SK-N-SH (cell line): ENCODE results near the gene DEFB114. TPM values are rescaled to one million over a fixed set of nuclear protein-coding genes. Genes with fewer than 3 reads are reported as not detected.

Experiments
- CTCF ChIA-PET: fragments of 300-600, 350-600 bp; formaldehyde crosslinking; extraction: SDS; loops from one replicate; lab custom pipeline; 2021; lab: Yijun Ruan, JAX
- POLR2A ChIA-PET: fragments of 350-600 bp; sonication (Branson Sonifier 250); formaldehyde crosslinking; extraction: SDS; loops from one replicate; lab custom pipeline; 2020; ENCODE audit warnings: antibody characterized with exemption, inconsistent platforms; lab: Yijun Ruan, JAX
- DNase-seq: peaks from one replicate; pipeline ENCODE4 v3.0.0; 2012
- H2AFZ ChIP-seq: fragments of 200-600 bp; sonication (generic); 2 replicates; pipeline ENCODE4 v1.8.1; 2016; ENCODE audit warnings: antibody characterized with exemption, mild to moderate bottlenecking, low read depth
- H3F3A ChIP-seq: fragments of 200-600 bp; sonication (generic); replicated peaks from 2 replicates; pipeline ENCODE3; 2016; ENCODE audit warnings: antibody characterized with exemption, mild to moderate bottlenecking; ENCODE audit not compliant: insufficient read depth
- H3K27ac ChIP-seq, 2 experiments: fragments of 200-500 bp in 1 of 2; fragments of 200-600 bp in 1 of 2; sonication (Bioruptor generic) in 1 of 2; sonication (generic), shearing (Covaris generic) in 1 of 2; 2 replicates each; pipeline versions ENCODE4 v1.5.1 to v1.6.1; 2014 to 2016; ENCODE audit warnings: low read depth in 2 of 2, inconsistent platforms in 1 of 2, low read length in 1 of 2, mild to moderate bottlenecking in 1 of 2, mixed read lengths in 1 of 2
- H3K27me3 ChIP-seq: fragments of 200-600 bp; sonication (generic), shearing (Covaris generic); 2 replicates; pipeline ENCODE4 v1.6.1; 2016; ENCODE audit warnings: mixed run types; ENCODE audit not compliant: insufficient read depth
- H3K36me3 ChIP-seq, 2 experiments: fragments of 200-500 bp in 1 of 2; fragments of 200-600 bp in 1 of 2; sonication (Bioruptor generic) in 1 of 2; sonication (generic) in 1 of 2; replicated peaks in 1 of 2; 2 replicates each; pipeline versions ENCODE3 to v1.5.1; 2014 to 2016; ENCODE audit warnings: low read length in 1 of 2, mild to moderate bottlenecking in 1 of 2; ENCODE audit not compliant: insufficient read depth in 2 of 2, control insufficient read depth in 1 of 2
- H3K4me1 ChIP-seq, 2 experiments: fragments of 200-500 bp in 1 of 2; fragments of 200-600 bp in 1 of 2; sonication (Bioruptor generic) in 1 of 2; sonication (generic), shearing (Covaris generic) in 1 of 2; 2 replicates each; pipeline versions ENCODE4 v1.5.1 to v1.6.1; 2014 to 2016; ENCODE audit warnings: low read depth in 1 of 2, low read length in 1 of 2, mixed run types in 1 of 2; ENCODE audit not compliant: insufficient read depth in 2 of 2, control insufficient read depth in 1 of 2
- H3K4me2 ChIP-seq: fragments of 200-600 bp; sonication (generic), shearing (Covaris generic); 2 replicates; pipeline ENCODE4 v1.6.1; 2017; ENCODE audit warnings: mixed run types
- H3K4me3 ChIP-seq, 2 experiments: fragments of 200-500 bp in 1 of 2; fragments of 200-600 bp in 1 of 2; sonication (Bioruptor generic) in 1 of 2; sonication (generic), shearing (Covaris generic) in 1 of 2; 2 replicates each; pipeline versions ENCODE4 v1.5.1 to v1.8.1; 2014 to 2016; ENCODE audit warnings: low read depth in 2 of 2, inconsistent platforms in 1 of 2, low read length in 1 of 2, mild to moderate bottlenecking in 1 of 2, mixed read lengths in 1 of 2, moderate library complexity in 1 of 2
- H3K79me2 ChIP-seq: fragments of 200-600 bp; sonication (generic); 2 replicates; pipeline ENCODE4 v1.8.1; 2017; ENCODE audit warnings: mild to moderate bottlenecking; ENCODE audit not compliant: insufficient read depth
- H3K9ac ChIP-seq: fragments of 200-600 bp; sonication (generic); 2 replicates; pipeline ENCODE4 v1.6.1; 2017; ENCODE audit warnings: mixed run types
- H3K9me2 ChIP-seq: fragments of 200-600 bp; sonication (generic); 2 replicates; pipeline ENCODE4 v1.6.1; 2017; ENCODE audit warnings: mixed run types
- H3K9me3 ChIP-seq: fragments of 200-600 bp; sonication (generic); 2 replicates; pipeline ENCODE4 v1.6.1; 2017; ENCODE audit warnings: mixed run types, mild to moderate bottlenecking, moderate library complexity
- H4K20me1 ChIP-seq: fragments of 200-600 bp; sonication (generic); 2 replicates; pipeline ENCODE4 v1.6.1; 2017; ENCODE audit warnings: mild to moderate bottlenecking, mixed run types; ENCODE audit not compliant: insufficient read depth
- CHD2 ChIP-seq: fragments of 150-350 bp; IDR thresholded peaks from 2 replicates; pipeline ENCODE4 v1.6.1; 2018; ENCODE audit warnings: low read length; ENCODE audit not compliant: partially characterized antibody
- ELF1 ChIP-seq: IDR thresholded peaks from 2 replicates; pipeline ENCODE4 v1.4.0; 2012
- EP300 ChIP-seq, 2 experiments: IDR thresholded peaks; 2 replicates each; pipeline versions ENCODE4 v1.4.0 to v1.6.1; 2012; ENCODE audit warnings: borderline replicate concordance in 1 of 2, low read depth in 1 of 2, low read length in 1 of 2
- FOSL2 ChIP-seq: IDR thresholded peaks from 2 replicates; pipeline ENCODE4 v1.4.0; 2012; ENCODE audit warnings: low read depth, mild to moderate bottlenecking, moderate library complexity, borderline replicate concordance
- FOXM1 ChIP-seq: IDR thresholded peaks from 2 replicates; pipeline ENCODE4 v1.4.0; 2012; ENCODE audit warnings: low read depth, mild to moderate bottlenecking
- GABPA ChIP-seq: IDR thresholded peaks from 2 replicates; pipeline ENCODE4 v1.4.0; 2012; ENCODE audit warnings: low read depth, mild to moderate bottlenecking
- GATA2 ChIP-seq: sonication (generic); formaldehyde crosslinking; IDR thresholded peaks from 2 replicates; pipeline ENCODE4 v1.5.0; 2020; ENCODE audit warnings: mild to moderate bottlenecking, missing genetic modification reagents
- MXI1 ChIP-seq: IDR thresholded peaks from 2 replicates; pipeline ENCODE4 v1.6.1; 2012; ENCODE audit warnings: mild to moderate bottlenecking, low read depth, low read length, improper control_type of control experiment
- NFIC ChIP-seq: IDR thresholded peaks from 2 replicates; pipeline ENCODE4 v1.4.0; 2012; ENCODE audit warnings: borderline replicate concordance
- NRF1 ChIP-seq: IDR thresholded peaks from 2 replicates; pipeline ENCODE4 v1.6.1; 2012; ENCODE audit warnings: low read depth, mild to moderate bottlenecking, low read length
- POLR2AphosphoS5 ChIP-seq: IDR thresholded peaks from 2 replicates; pipeline ENCODE4 v1.6.1; 2012; ENCODE audit warnings: low read depth, low read length
- RCOR1 ChIP-seq: fragments of 150-350 bp; IDR thresholded peaks from 2 replicates; pipeline ENCODE4 v1.6.1; 2017; ENCODE audit warnings: antibody characterized with exemption, low read length
- RXRA ChIP-seq: IDR thresholded peaks from 2 replicates; pipeline ENCODE4 v1.4.0; 2012; ENCODE audit warnings: low read depth, mild to moderate bottlenecking, borderline replicate concordance
- TAF1 ChIP-seq: IDR thresholded peaks from 2 replicates; pipeline ENCODE4 v1.6.1; 2012; ENCODE audit warnings: low read depth, mild to moderate bottlenecking, low read length, moderate library complexity, borderline replicate concordance
- TEAD4 ChIP-seq: IDR thresholded peaks from 2 replicates; pipeline ENCODE4 v1.4.0; 2012; ENCODE audit warnings: mild to moderate bottlenecking, borderline replicate concordance; ENCODE audit not compliant: insufficient read depth
- WGBS: methylation state at CpG from one replicate; pipeline ENCODE4 v1.1.6; 2017; ENCODE audit warnings: low lambda C conversion rate; 5-methylcytosine and 5-hydroxymethylcytosine counted together
- polyA plus RNA-seq, 3 experiments: library from polyadenylated mRNA; depleted of rRNA; stranded (reverse); fragments of >200 nt; gene quantifications; 2 replicates each; pipeline ENCODE4 v1.2.3, GENCODE V29; 2012
- TF ChIP-seq, protein P1 (sequence below): IDR thresholded peaks from 2 replicates; pipeline ENCODE4 v1.4.0; 2012; ENCODE audit warnings: low read depth, borderline replicate concordance
- TF ChIP-seq, protein P2 (sequence below): fragments of 150-350 bp; IDR thresholded peaks from 2 replicates; pipeline ENCODE4 v1.6.1; 2017; ENCODE audit warnings: antibody characterized with exemption, low read length, low read depth, borderline replicate concordance
- TF ChIP-seq, protein P3 (sequence below): IDR thresholded peaks from 2 replicates; pipeline ENCODE4 v1.4.0; 2012; ENCODE audit warnings: low read depth

Gene DEFB114
- polyA plus RNA-seq, 1 of the 3 experiments (the other 2 are of a cell fraction) = not detected

DNA sequence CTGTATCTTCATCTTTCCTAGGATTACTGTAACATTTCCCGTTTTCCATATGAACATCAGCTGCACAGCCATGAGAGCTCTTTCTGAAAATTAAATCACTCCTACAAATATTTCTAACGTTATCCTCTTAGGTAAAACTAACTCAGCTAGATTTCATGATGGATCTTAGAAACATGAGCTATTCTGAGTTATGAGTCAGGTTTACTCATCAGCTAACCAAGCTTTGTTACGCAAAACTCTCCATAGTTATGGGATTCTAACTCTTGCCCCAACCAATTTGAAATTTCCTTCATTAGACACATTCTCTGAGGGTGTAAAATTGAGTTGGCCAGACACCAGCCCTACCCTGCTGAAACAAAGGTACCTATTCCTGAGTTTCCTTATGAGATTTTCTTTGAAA, 43.9 kb upstream of the DEFB114 start (continued):
- TF ChIP-seq FOSL2 (peak; percentile 65), GABPA (no peak), EP300 (IDR thresholded peaks at IDR 0.05; ENCODE audit: borderline replicate concordance in 1 of 2, low read depth in 1 of 2, low read length in 1 of 2) (no peak), GATA2 (CRISPR knock-in tag) (no peak), NRF1 (no peak), POLR2AphosphoS5 (no peak)
- TF ChIP-seq, protein P1, sequence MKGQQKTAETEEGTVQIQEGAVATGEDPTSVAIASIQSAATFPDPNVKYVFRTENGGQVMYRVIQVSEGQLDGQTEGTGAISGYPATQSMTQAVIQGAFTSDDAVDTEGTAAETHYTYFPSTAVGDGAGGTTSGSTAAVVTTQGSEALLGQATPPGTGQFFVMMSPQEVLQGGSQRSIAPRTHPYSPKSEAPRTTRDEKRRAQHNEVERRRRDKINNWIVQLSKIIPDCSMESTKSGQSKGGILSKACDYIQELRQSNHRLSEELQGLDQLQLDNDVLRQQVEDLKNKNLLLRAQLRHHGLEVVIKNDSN = no peak

DNA sequence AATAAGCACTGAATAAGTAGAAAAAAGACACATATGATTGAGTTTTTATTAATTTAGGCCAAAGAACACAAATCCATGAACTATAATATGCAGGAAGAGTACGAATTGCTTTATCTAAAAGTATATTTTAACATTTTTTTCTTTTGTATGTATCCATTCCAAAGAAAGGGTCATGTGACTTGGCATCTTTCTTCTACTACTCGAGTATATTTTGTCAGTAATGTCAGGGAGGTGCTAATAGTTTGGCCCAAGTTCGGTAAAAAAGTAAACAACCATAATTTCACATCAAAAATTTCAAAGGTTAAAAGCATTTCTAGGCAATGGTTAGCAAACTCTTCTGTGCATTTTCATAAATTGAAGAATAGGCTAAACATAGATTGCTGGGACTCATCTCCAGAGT, 39.2 kb upstream of the DEFB114 start:
- Histone ChIP-seq H3K9me2 (no peaks in the 10 kb centered on the region), H3F3A (no peaks in the 10 kb centered on the region), H3K4me2 (no peak overlapping the region), H3K9ac (no peak overlapping the region), H3K36me3 (no peaks in the 10 kb centered on the region), H3K27me3 (no peaks in the 10 kb centered on the region), H3K4me1 (no peaks in the 10 kb centered on the region), H3K79me2 (no peaks in the 10 kb centered on the region), H3K4me3 (no peak overlapping the region), H4K20me1 (no peaks in the 10 kb centered on the region), H3K27ac (no peak overlapping the region), H2AFZ (no peak overlapping the region), H3K9me3 (no peaks in the 10 kb centered on the region; the same call in 1 of the 2 replicates)
- ChIA-PET POLR2A (no interaction called here), CTCF (no interaction called here)
- TF ChIP-seq, protein P1 = no peak
- TF ChIP-seq RXRA (no peak), NFIC (no peak), CHD2 (no peak), TAF1 (no peak), POLR2AphosphoS5 (no peak), TEAD4 (no peak), GATA2 (CRISPR knock-in tag) (no peak), MXI1 (no peak)
- TF ChIP-seq, protein P2, sequence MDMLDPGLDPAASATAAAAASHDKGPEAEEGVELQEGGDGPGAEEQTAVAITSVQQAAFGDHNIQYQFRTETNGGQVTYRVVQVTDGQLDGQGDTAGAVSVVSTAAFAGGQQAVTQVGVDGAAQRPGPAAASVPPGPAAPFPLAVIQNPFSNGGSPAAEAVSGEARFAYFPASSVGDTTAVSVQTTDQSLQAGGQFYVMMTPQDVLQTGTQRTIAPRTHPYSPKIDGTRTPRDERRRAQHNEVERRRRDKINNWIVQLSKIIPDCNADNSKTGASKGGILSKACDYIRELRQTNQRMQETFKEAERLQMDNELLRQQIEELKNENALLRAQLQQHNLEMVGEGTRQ = no peak
- DNase-seq = no peak
- WGBS = 2% methylated on average over 3 of the region's 3 CpGs

DNA sequence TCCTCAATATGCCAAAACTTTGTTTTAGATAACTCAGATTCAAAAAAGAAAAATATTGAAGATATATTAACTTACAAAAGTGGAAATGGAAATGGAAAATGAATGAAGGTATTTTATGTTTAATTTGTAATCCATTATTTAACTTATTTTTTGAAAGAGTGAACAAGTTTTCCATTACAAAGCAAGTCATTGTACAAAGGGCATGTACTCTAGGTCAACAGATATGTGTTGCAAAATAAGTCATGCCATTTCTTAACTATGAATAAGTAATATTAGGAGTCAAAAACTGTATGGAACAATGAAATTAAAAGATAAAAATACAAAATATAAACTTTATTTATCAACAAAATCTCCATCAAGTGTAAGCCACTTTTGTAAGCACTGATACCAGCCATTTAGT, 31.3 kb upstream of the DEFB114 start:
- Histone ChIP-seq H3K9me3 (no peaks in the 10 kb centered on the region; the same call in 1 of the 2 replicates), H3K4me1 (no peaks in the 10 kb centered on the region), H4K20me1 (no peaks in the 10 kb centered on the region), H3K9me2 (no peaks in the 10 kb centered on the region), H3K4me3 (no peak overlapping the region), H3K4me2 (no peak overlapping the region), H3K36me3 (no peaks in the 10 kb centered on the region), H3F3A (no peaks in the 10 kb centered on the region), H3K9ac (no peak overlapping the region), H2AFZ (no peak overlapping the region), H3K27ac (no peak overlapping the region), H3K27me3 (no peaks in the 10 kb centered on the region), H3K79me2 (no peaks in the 10 kb centered on the region)
- ChIA-PET CTCF (no interaction called here), POLR2A (no interaction called here)
- TF ChIP-seq ELF1 = no peak
- TF ChIP-seq GABPA = no peak
- TF ChIP-seq NFIC = no peak
- no peak for TF ChIP-seq FOXM1
- no peak for TF ChIP-seq TAF1
- TF ChIP-seq RCOR1 = no peak
- no peak for TF ChIP-seq TEAD4
- TF ChIP-seq, protein P3, sequence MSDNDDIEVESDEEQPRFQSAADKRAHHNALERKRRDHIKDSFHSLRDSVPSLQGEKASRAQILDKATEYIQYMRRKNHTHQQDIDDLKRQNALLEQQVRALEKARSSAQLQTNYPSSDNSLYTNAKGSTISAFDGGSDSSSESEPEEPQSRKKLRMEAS = no peak
- TF ChIP-seq, protein P2 = no peak
- DNase-seq = no peak
